K562 (cell line): Measurements from ENCODE around the gene MARCKSL1. TPM values are rescaled to one million over a fixed set of nuclear protein-coding genes. Genes with fewer than 3 reads are reported as not detected.

Experiments
- ARID4B ChIP-seq: sonication (generic); formaldehyde crosslinking; IDR thresholded peaks from 2 replicates; pipeline ENCODE4 v1.8.0; 2022; ENCODE audit warnings: mild to moderate bottlenecking, missing genetic modification reagents
- ATF7 ChIP-seq: fragments of 450-650 bp; IDR thresholded peaks from 2 replicates; pipeline ENCODE4 v1.7.1; 2014; ENCODE audit warnings: mild to moderate bottlenecking, moderate library complexity
- CBX3 ChIP-seq, 2 experiments: IDR thresholded peaks; 1 replicate in 1 of 2; 2 replicates in 1 of 2; pipeline ENCODE4 v1.6.1; 2012; ENCODE audit warnings: inconsistent platforms in 2 of 2, low read length in 2 of 2, borderline replicate concordance in 1 of 2, control low read depth in 1 of 2
- COPS2 ChIP-seq: fragments of 450-650 bp; conservative IDR thresholded peaks from 2 replicates; pipeline ENCODE4 v1.6.1; 2016; ENCODE audit warnings: mild to moderate bottlenecking, moderate library complexity
- CTBP1 ChIP-seq: fragments of 450-650 bp; IDR thresholded peaks from 2 replicates; pipeline ENCODE4 v1.6.1; 2016; ENCODE audit warnings: borderline replicate concordance
- EGR1 ChIP-seq: fragments of 450-650 bp; conservative IDR thresholded peaks from 2 replicates; pipeline ENCODE4 v1.6.1; 2017; ENCODE audit warnings: mild to moderate bottlenecking
- EP300 ChIP-seq: IDR thresholded peaks from 2 replicates; pipeline ENCODE4 v1.6.1; 2012; ENCODE audit warnings: low read length, improper control_type of control experiment
- ETV5 ChIP-seq: sonication (generic); formaldehyde crosslinking; IDR thresholded peaks from 2 replicates; pipeline ENCODE4 v1.4.0; 2020; ENCODE audit warnings: low read depth, mild to moderate bottlenecking, missing genetic modification reagents
- HMG20B ChIP-seq: fragments of 250-450 bp; sonication (Bioruptor Pico); IDR thresholded peaks from 2 replicates; pipeline ENCODE4 v1.5.0; 2021; ENCODE audit warnings: mild to moderate bottlenecking
- ILF3 ChIP-seq: fragments of 450-650 bp; IDR thresholded peaks from 2 replicates; pipeline ENCODE4 v1.6.1; 2018; ENCODE audit warnings: antibody characterized with exemption, mild to moderate bottlenecking, moderate library complexity, borderline replicate concordance
- MYC ChIP-seq, 2 experiments: fragments of 250-450 bp in 1 of 2; sonication (Bioruptor Pico) in 1 of 2; IDR thresholded peaks; 2 replicates each; pipeline versions ENCODE4 v1.5.1 to v1.6.1; 2012 to 2021; ENCODE audit warnings: low read depth in 2 of 2, borderline replicate concordance in 1 of 2, improper control_type of control experiment in 1 of 2, low read length in 1 of 2, mild to moderate bottlenecking in 1 of 2, moderate library complexity in 1 of 2
- NFATC3 ChIP-seq: fragments of 450-650 bp; IDR thresholded peaks from 2 replicates; pipeline ENCODE4 v1.6.1; 2017; ENCODE audit warnings: mild to moderate bottlenecking
- SMARCE1 ChIP-seq: fragments of 450-650 bp; IDR thresholded peaks from 2 replicates; pipeline ENCODE4 v1.7.1; 2016; ENCODE audit warnings: mild to moderate bottlenecking
- SREBF1 ChIP-seq: fragments of 150-350 bp; IDR thresholded peaks from 2 replicates; pipeline ENCODE4 v1.6.1; 2014; ENCODE audit warnings: antibody characterized with exemption, low read depth, low read length, borderline replicate concordance
- TCF3 ChIP-seq: sonication (generic); formaldehyde crosslinking; IDR thresholded peaks from 2 replicates; pipeline ENCODE4 v1.4.0; 2020; ENCODE audit warnings: mild to moderate bottlenecking, missing genetic modification reagents
- ZBED1 ChIP-seq: IDR thresholded peaks from 2 replicates; pipeline ENCODE4 v1.6.1; 2014
- polyA plus RNA-seq, 8 experiments: library from polyadenylated mRNA; depleted of rRNA in 4 of 8; stranded (reverse) in 5 of 8; unstranded in 3 of 8; fragments of >200 nt; fragmentation: Nextera tagmentation in 2 of 8; fragmentation: Illumina TruSeq in 1 of 8; extraction: Ambion mirVana in 2 of 8; extraction: Trizol in 1 of 8; gene quantifications; 2 replicates each; pipeline versions ENCODE4 v1.2.1 to v1.2.3, GENCODE V29; 2011 to 2014; ENCODE audit warnings: inconsistent platforms in 1 of 8, missing spikeins in 1 of 8
- total RNA-seq, 7 experiments: library from RNA; depleted of rRNA in 6 of 7; stranded (reverse); fragments of >200 nt in 6 of 7; fragmentation: Illumina TruSeq in 2 of 7; extraction: Trizol in 2 of 7; gene quantifications; 2 replicates each; pipeline versions ENCODE4 v1.2.1 to v1.2.3, GENCODE V29; 2011 to 2021; ENCODE audit warnings: low replicate concordance in 1 of 7
- TF ChIP-seq, protein P1 (sequence below): sonication (generic); formaldehyde crosslinking; IDR thresholded peaks from 2 replicates; pipeline ENCODE4 v1.8.1; 2023; ENCODE audit warnings: mild to moderate bottlenecking, missing genetic modification reagents
- TF ChIP-seq, protein P2 (sequence below), 2 experiments: fragments of 450-650 bp; conservative IDR thresholded peaks; 2 replicates each; pipeline ENCODE4 v1.6.1; 2017; ENCODE audit warnings: mild to moderate bottlenecking in 2 of 2, moderate library complexity in 2 of 2

MARCKSL1 gene
- total and polyA plus RNA-seq, 9 of the 15 experiments (the other 6 are each of a cell fraction or from before 2014, with no cell fraction given) = 14.7 to 325 (median 155) TPM

GRCh38 chr1:32345289-32345827 is 9.3 kb upstream of the MARCKSL1 start (continued):
- TF ChIP-seq, protein P1, sequence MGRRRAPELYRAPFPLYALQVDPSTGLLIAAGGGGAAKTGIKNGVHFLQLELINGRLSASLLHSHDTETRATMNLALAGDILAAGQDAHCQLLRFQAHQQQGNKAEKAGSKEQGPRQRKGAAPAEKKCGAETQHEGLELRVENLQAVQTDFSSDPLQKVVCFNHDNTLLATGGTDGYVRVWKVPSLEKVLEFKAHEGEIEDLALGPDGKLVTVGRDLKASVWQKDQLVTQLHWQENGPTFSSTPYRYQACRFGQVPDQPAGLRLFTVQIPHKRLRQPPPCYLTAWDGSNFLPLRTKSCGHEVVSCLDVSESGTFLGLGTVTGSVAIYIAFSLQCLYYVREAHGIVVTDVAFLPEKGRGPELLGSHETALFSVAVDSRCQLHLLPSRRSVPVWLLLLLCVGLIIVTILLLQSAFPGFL (CRISPR knock-in tag) = no peak
- TF ChIP-seq SMARCE1 (no peak), ARID4B (no peak), TCF3 (CRISPR knock-in tag) (peak; percentile 66), ETV5 (CRISPR knock-in tag) (peak; percentile 61; the same call in 1 of the 2 replicates), NFATC3 (no peak), EP300 (0 out of 2 replicates have a peak, but pooled peaks have one; percentile 9), CTBP1 (peak; percentile 53; the same call in 1 of the 2 replicates), ILF3 (no peak), ZBED1 (no peak), ATF7 (no peak), EGR1 (no peak), CBX3 (IDR thresholded peaks at IDR 0.05; ENCODE audit: borderline replicate concordance in 1 of 2, low read length in 2 of 2) (peak in 1 of 2 experiments; percentile 42; a peak in 1 of 3 replicates), HMG20B (CRISPR knock-in tag) (no peak), COPS2 (no peak), SREBF1 (no peak), MYC (IDR thresholded peaks at IDR 0.05; ENCODE audit: low read depth, low read length) (peak; percentile 63), MYC (CRISPR knock-in tag; IDR thresholded peaks at IDR 0.05; ENCODE audit: borderline replicate concordance, low read depth) (no peak)
- TF ChIP-seq, protein P2, sequence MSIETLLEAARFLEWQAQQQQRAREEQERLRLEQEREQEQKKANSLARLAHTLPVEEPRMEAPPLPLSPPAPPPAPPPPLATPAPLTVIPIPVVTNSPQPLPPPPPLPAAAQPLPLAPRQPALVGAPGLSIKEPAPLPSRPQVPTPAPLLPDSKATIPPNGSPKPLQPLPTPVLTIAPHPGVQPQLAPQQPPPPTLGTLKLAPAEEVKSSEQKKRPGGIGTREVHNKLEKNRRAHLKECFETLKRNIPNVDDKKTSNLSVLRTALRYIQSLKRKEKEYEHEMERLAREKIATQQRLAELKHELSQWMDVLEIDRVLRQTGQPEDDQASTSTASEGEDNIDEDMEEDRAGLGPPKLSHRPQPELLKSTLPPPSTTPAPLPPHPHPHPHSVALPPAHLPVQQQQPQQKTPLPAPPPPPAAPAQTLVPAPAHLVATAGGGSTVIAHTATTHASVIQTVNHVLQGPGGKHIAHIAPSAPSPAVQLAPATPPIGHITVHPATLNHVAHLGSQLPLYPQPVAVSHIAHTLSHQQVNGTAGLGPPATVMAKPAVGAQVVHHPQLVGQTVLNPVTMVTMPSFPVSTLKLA (conservative IDR thresholded peaks at IDR 0.05) = peak in 1 of 2 experiments; percentile 64; a peak in 1 of 4 replicates
